Smooth muscle cell (in vitro differentiated cells): ENCODE measurements around the gene DCLK1. TPM values are rescaled to one million over a fixed set of nuclear protein-coding genes. Genes with fewer than 3 reads are reported as not detected.

Source experiments
- DNase-seq: peaks from one replicate; lab custom pipeline; 2025; ENCODE audit not compliant: unreplicated experiment; lab: John Stamatoyannopoulos, UW
- H2AFZ ChIP-seq: fragments of 200-600 bp; sonication (generic); 2 replicates; pipeline ENCODE4 v1.6.0; 2016; ENCODE audit warnings: antibody characterized with exemption, low read depth, mild to moderate bottlenecking
- H3F3A ChIP-seq: fragments of 200-600 bp; sonication (generic); 2 replicates; pipeline ENCODE4 v1.6.0; 2017; ENCODE audit warnings: antibody characterized with exemption, low read depth
- H3K27ac ChIP-seq: fragments of 200-600 bp; sonication (generic); 2 replicates; pipeline ENCODE4 v1.5.1; 2016; ENCODE audit warnings: low read depth, mild to moderate bottlenecking
- H3K27me3 ChIP-seq: fragments of 200-600 bp; sonication (generic); 2 replicates; pipeline ENCODE4 v1.6.1; 2016; ENCODE audit warnings: low read depth, mild to moderate bottlenecking
- H3K36me3 ChIP-seq: fragments of 200-600 bp; sonication (generic); 2 replicates; pipeline ENCODE4 v1.5.1; 2016; ENCODE audit warnings: low read depth
- H3K4me1 ChIP-seq: fragments of 200-600 bp; sonication (generic); 2 replicates; pipeline ENCODE4 v1.5.1; 2016; ENCODE audit warnings: low read depth
- H3K4me2 ChIP-seq: fragments of 200-600 bp; sonication (generic); 2 replicates; pipeline ENCODE4 v1.6.0; 2016; ENCODE audit warnings: mild to moderate bottlenecking
- H3K4me3 ChIP-seq: fragments of 200-600 bp; sonication (generic); 2 replicates; pipeline ENCODE4 v1.5.1; 2016; ENCODE audit warnings: mild to moderate bottlenecking
- H3K79me2 ChIP-seq: fragments of 200-600 bp; sonication (generic); 2 replicates; pipeline ENCODE4 v1.6.0; 2016; ENCODE audit warnings: low read depth, mild to moderate bottlenecking
- H3K9ac ChIP-seq: fragments of 200-600 bp; sonication (generic); 2 replicates; pipeline ENCODE4 v1.6.0; 2016; ENCODE audit warnings: low read depth
- H3K9me3 ChIP-seq: fragments of 200-600 bp; sonication (generic); replicated peaks from 2 replicates; pipeline ENCODE4 v1.5.1; 2016; ENCODE audit warnings: low read depth
- H4K20me1 ChIP-seq: fragments of 200-600 bp; sonication (generic); 2 replicates; pipeline ENCODE4 v1.6.0; 2016; ENCODE audit warnings: low read depth
- WGBS: methylation state at CpG from one replicate; pipeline ENCODE4 v1.1.7; 2016; ENCODE audit warnings: low lambda C conversion rate; 5-methylcytosine and 5-hydroxymethylcytosine counted together
- polyA plus RNA-seq: library from polyadenylated mRNA; unstranded; fragments of >200 nt; fragmentation: Nextera tagmentation; extraction: Ambion mirVana; gene quantifications from 2 replicates; pipeline ENCODE4 v1.2.1, GENCODE V29; 2016
- total RNA-seq: library from RNA; depleted of rRNA; stranded (reverse); fragments of >200 nt; gene quantifications from 2 replicates; pipeline ENCODE4 v1.2.3, GENCODE V29; 2014
- TF ChIP-seq, protein P1 (sequence below): fragments of 200-600 bp; sonication (generic); IDR thresholded peaks from 2 replicates; pipeline ENCODE4 v1.5.1; 2017; ENCODE audit warnings: borderline replicate concordance, mild to moderate bottlenecking, antibody characterized with exemption; ENCODE audit not compliant: insufficient read depth, poor library complexity, severe bottlenecking

DCLK1 gene
- total and polyA plus RNA-seq, 2 experiments from 2014 or later: 0.72 TPM; not detected in 1

DNA sequence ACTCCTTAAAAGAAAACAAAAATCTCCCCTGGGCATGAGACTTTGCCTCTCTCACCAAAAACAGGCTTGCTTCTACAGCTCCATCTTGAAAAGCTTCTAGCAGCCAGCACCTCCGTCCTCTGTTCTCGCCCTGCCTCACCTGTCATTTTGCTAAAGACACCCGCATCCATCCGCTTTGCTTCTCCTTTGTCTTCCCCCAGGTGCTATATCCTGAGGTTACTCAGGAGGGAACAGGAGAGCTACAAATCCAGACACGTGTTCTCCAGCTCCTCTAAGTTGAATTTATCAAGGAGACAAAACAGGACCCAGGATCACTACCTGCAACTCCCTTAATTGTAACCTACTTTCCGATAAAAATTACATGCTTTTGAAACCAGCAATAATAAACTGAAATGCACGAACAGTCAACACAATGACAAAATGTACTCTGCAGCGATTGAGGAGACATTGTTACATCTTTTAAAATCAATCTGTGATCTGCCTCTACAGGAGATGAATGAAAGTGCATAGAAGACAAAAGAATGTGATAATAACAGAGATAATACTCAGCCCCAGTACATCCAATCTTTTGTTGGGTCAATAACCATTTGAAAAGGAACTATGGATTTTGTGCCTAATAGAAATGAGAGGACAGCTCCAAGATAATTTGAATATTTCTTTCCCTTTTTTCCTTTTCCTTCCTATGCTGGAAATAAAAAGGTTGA, 221.2 kb downstream of the DCLK1 start:
- no peak overlapping the region for H3K9ac ChIP-seq
- no peak overlapping the region for H2AFZ ChIP-seq
- H3F3A ChIP-seq: no peaks in the 10 kb centered on the region
- no peaks in the 10 kb centered on the region for H3K9me3 ChIP-seq
- TF ChIP-seq, protein P1, sequence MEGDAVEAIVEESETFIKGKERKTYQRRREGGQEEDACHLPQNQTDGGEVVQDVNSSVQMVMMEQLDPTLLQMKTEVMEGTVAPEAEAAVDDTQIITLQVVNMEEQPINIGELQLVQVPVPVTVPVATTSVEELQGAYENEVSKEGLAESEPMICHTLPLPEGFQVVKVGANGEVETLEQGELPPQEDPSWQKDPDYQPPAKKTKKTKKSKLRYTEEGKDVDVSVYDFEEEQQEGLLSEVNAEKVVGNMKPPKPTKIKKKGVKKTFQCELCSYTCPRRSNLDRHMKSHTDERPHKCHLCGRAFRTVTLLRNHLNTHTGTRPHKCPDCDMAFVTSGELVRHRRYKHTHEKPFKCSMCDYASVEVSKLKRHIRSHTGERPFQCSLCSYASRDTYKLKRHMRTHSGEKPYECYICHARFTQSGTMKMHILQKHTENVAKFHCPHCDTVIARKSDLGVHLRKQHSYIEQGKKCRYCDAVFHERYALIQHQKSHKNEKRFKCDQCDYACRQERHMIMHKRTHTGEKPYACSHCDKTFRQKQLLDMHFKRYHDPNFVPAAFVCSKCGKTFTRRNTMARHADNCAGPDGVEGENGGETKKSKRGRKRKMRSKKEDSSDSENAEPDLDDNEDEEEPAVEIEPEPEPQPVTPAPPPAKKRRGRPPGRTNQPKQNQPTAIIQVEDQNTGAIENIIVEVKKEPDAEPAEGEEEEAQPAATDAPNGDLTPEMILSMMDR: no peak
- DNase-seq: no peak
- H3K4me2 ChIP-seq: no peak overlapping the region
- H3K27ac ChIP-seq: no peak overlapping the region
- H3K79me2 ChIP-seq: no peaks in the 10 kb centered on the region
- H3K27me3 ChIP-seq: no peaks in the 10 kb centered on the region
- H3K4me3 ChIP-seq: no peak overlapping the region
- no peaks in the 10 kb centered on the region for H3K36me3 ChIP-seq
- 81% methylated on average over 8 of the region's 8 CpGs for WGBS
- H3K4me1 ChIP-seq: no peaks in the 10 kb centered on the region
- no peaks in the 10 kb centered on the region for H4K20me1 ChIP-seq

- H2AFZ ChIP-seq: no peak overlapping the region
- WGBS: 81% methylated on average over 4 of the region's 4 CpGs
- H3K4me2 ChIP-seq: no peak overlapping the region
- no peak overlapping the region for H3K27ac ChIP-seq
- H3K4me3 ChIP-seq: no peak overlapping the region
- no peaks in the 10 kb centered on the region for H3K79me2 ChIP-seq
- no peak overlapping the region for H3K9ac ChIP-seq
- no peaks in the 10 kb centered on the region for H3K4me1 ChIP-seq
- DNase-seq: no peak
- no peaks in the 10 kb centered on the region for H3F3A ChIP-seq
- TF ChIP-seq, protein P1: no peak
- H3K27me3 ChIP-seq: no peaks in the 10 kb centered on the region
- H3K9me3 ChIP-seq: no peaks in the 10 kb centered on the region
- H4K20me1 ChIP-seq: no peaks in the 10 kb centered on the region
- no peaks in the 10 kb centered on the region for H3K36me3 ChIP-seq
Observed at GRCh38 chr13:35909091-35909490, 222.1 kb downstream of the DCLK1 start.

GRCh38 chr13:35908226-35908625, 223.0 kb downstream of the DCLK1 start:
- Histone ChIP-seq H3K79me2 (no peaks in the 10 kb centered on the region), H4K20me1 (no peaks in the 10 kb centered on the region), H3K27ac (no peak overlapping the region), H2AFZ (no peak overlapping the region), H3K4me1 (no peaks in the 10 kb centered on the region), H3K27me3 (no peaks in the 10 kb centered on the region), H3F3A (no peaks in the 10 kb centered on the region), H3K4me2 (no peak overlapping the region), H3K9ac (no peak overlapping the region), H3K36me3 (no peaks in the 10 kb centered on the region), H3K4me3 (no peak overlapping the region), H3K9me3 (no peaks in the 10 kb centered on the region)
- DNase-seq: no peak
- TF ChIP-seq, protein P1: no peak
- 93% methylated on average over 1 of the region's 1 CpG for WGBS

DNA sequence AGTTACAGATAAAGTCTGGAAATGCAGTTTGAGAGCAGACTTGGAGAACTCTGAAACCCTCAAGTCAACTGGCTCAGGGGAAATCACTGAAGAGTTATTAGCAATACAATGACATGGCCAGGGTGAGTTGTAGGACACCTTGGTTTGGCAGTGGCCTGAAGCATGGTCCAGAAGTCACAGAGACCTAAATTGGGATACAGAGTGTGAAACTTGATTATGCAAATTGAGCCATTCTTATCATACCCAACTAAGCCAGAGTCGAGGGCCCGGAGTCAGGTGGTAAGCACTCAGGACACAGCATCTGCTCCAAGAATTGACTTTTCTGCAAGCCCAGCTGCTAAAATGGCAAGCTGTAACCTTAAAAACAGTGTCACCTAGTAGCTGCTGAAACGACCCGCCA, 224.5 kb downstream of the DCLK1 start:
- no peaks in the 10 kb centered on the region for H3K9me3 ChIP-seq
- H4K20me1 ChIP-seq: no peaks in the 10 kb centered on the region
- no peak for DNase-seq
- no peaks in the 10 kb centered on the region for H3K79me2 ChIP-seq
- no peaks in the 10 kb centered on the region for H3K36me3 ChIP-seq
- no peaks in the 10 kb centered on the region for H3F3A ChIP-seq
- no peak overlapping the region for H2AFZ ChIP-seq
- H3K9ac ChIP-seq: no peak overlapping the region
- no peak overlapping the region for H3K4me3 ChIP-seq
- 86% methylated on average over 4 of the region's 4 CpGs for WGBS
- H3K27me3 ChIP-seq: no peaks in the 10 kb centered on the region
- no peak overlapping the region for H3K4me2 ChIP-seq
- no peak overlapping the region for H3K27ac ChIP-seq
- TF ChIP-seq, protein P1: no peak
- H3K4me1 ChIP-seq: no peaks in the 10 kb centered on the region
